ENCODE measurements around the gene GPC4. TPM values are rescaled to one million over a fixed set of nuclear protein-coding genes. Genes with fewer than 3 reads are reported as not detected.

GPC4 gene
- total and polyA plus RNA-seq, 2 donors (not counting 3 experiments of a cell fraction or from before 2014, with no cell fraction given) = 0.20 TPM; not detected in 1

DNA sequence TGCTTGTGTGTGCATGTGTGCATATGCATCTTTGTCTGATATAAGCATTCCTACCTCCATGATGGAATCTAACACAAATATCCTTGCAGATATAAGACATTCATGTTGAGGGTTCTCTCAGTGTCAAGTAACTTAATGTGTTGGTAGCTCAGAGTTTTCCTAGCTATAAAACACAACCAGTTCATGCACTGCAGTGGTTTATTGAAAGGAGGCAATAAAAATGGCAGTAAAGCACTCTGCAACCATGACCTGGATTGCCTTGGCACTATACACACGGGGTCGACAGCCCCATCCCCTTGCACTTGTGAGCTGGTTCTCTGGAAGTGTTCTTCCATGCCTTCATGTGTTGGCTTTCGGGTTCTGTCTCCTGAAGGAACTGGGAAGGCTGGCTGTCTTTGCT, 38.9 kb downstream of the GPC4 start:
- Histone ChIP-seq H3K79me2 (ENCODE audit: control insufficient read depth, insufficient read depth, low read length) (no peaks in the 10 kb centered on the region), H3K9me3 (replicated peaks; ENCODE audit: control insufficient read depth, insufficient read depth, low read length) (no peaks in the 10 kb centered on the region), H3K4me3 (replicated peaks in 1 of 3; ENCODE audit: insufficient read depth in 1 of 3, low read depth in 1 of 3, low read length in 3 of 3) (no peak overlapping the region), H4K20me1 (replicated peaks; ENCODE audit: control insufficient read depth, extremely low read depth, insufficient read depth, low read length) (no peaks in the 10 kb centered on the region), H3K27me3 (ENCODE audit: control insufficient read depth in 2 of 2, insufficient read depth in 2 of 2, low read length in 2 of 2) (no peaks in the 10 kb centered on the region), H2AFZ (ENCODE audit: low read depth, low read length) (no peak overlapping the region), H3K4me2 (ENCODE audit: insufficient read depth, low read length) (no peak overlapping the region), H3K4me1 (ENCODE audit: control insufficient read depth, extremely low read depth, insufficient read depth, low read length) (no peaks in the 10 kb centered on the region), H3K9me1 (replicated peaks; ENCODE audit: control insufficient read depth, extremely low read depth, insufficient read depth, low read length) (no peaks in the 10 kb centered on the region), H3K36me3 (ENCODE audit: control insufficient read depth in 2 of 2, extremely low read depth in 1 of 2, insufficient read depth in 2 of 2, low read length in 2 of 2) (no peaks in the 10 kb centered on the region), H3K27ac (ENCODE audit: insufficient read depth, low read depth, low read length) (no peak overlapping the region), H3K9ac (replicated peaks; ENCODE audit: extremely low read depth, insufficient read depth, low read length) (no peak overlapping the region)
- DNase-seq (ENCODE audit: low read depth, low spot score) (no peak), FAIRE-seq (no peak)
- CTCF ChIA-PET = no interaction called here
- TF ChIP-seq POLR2A (IDR thresholded peaks at IDR 0.05; ENCODE audit: low read depth, low read length) = no peak
- TF ChIP-seq, protein P1, sequence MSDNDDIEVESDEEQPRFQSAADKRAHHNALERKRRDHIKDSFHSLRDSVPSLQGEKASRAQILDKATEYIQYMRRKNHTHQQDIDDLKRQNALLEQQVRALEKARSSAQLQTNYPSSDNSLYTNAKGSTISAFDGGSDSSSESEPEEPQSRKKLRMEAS (IDR thresholded peaks at IDR 0.05; ENCODE audit: insufficient read depth, insufficient read length) = no peak
- no peak for TF ChIP-seq EZH2 (IDR thresholded peaks at IDR 0.05; ENCODE audit: borderline replicate concordance, low read depth, low read length, severe bottlenecking)
- TF ChIP-seq JUN (IDR thresholded peaks at IDR 0.05; ENCODE audit: borderline replicate concordance, insufficient read depth, insufficient read length, low read depth) = no peak
- TF ChIP-seq, protein P2, sequence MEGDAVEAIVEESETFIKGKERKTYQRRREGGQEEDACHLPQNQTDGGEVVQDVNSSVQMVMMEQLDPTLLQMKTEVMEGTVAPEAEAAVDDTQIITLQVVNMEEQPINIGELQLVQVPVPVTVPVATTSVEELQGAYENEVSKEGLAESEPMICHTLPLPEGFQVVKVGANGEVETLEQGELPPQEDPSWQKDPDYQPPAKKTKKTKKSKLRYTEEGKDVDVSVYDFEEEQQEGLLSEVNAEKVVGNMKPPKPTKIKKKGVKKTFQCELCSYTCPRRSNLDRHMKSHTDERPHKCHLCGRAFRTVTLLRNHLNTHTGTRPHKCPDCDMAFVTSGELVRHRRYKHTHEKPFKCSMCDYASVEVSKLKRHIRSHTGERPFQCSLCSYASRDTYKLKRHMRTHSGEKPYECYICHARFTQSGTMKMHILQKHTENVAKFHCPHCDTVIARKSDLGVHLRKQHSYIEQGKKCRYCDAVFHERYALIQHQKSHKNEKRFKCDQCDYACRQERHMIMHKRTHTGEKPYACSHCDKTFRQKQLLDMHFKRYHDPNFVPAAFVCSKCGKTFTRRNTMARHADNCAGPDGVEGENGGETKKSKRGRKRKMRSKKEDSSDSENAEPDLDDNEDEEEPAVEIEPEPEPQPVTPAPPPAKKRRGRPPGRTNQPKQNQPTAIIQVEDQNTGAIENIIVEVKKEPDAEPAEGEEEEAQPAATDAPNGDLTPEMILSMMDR (IDR thresholded peaks at IDR 0.05; ENCODE audit: extremely low read depth in 1 of 2, insufficient read depth in 1 of 2, low read depth in 1 of 2, low read length in 2 of 2) = no peak
- TF ChIP-seq FOS (IDR thresholded peaks at IDR 0.05; ENCODE audit: borderline replicate concordance, insufficient read depth, low read length) = no peak
- no peak for TF ChIP-seq MYC (IDR thresholded peaks at IDR 0.05; ENCODE audit: low read depth, low read length)
- no peak for TF ChIP-seq GATA2 (IDR thresholded peaks at IDR 0.05; ENCODE audit: insufficient read depth, insufficient read length, low read depth, low read length)
- no peak for TF ChIP-seq POLR2AphosphoS5 (IDR thresholded peaks at IDR 0.05; ENCODE audit: insufficient read depth, low read depth, low read length)
- POLR2A ChIA-PET = no interaction called here
- BruUV-seq (replicated peaks) = no TSS peak
- intact Hi-C loops (cut with micrococcal nuclease) = no loop called here
- dilution Hi-C loops (cut with MboI; ENCODE audit: extremely low pct_ligation_motif_present, low sequenced_read_pairs) = no loop called here

Data from endothelial cell of umbilical vein (primary cell).